H1 (cell line): ENCODE results near the gene TBCD. TPM values are rescaled to one million over a fixed set of nuclear protein-coding genes. Genes with fewer than 3 reads are reported as not detected.

ENCODE experiments used
- CTCF ChIA-PET: fragments of 300-600 bp; sonication (Branson Sonifier 250); formaldehyde crosslinking; loops from one replicate; lab custom pipeline; 2021; ENCODE audit not compliant: partially characterized antibody; lab: Charles Lee
- POLR2A ChIA-PET: fragments of 300-600 bp; sonication (Branson Sonifier 250); formaldehyde crosslinking; loops from one replicate; lab custom pipeline; 2021; ENCODE audit warnings: inconsistent platforms; ENCODE audit not compliant: partially characterized antibody; lab: Charles Lee
- DNase-seq, 2 experiments: peaks; one replicate each; pipeline versions ENCODE4 v3.0.0 to v3.0.0-alpha.2; 2010 to 2022; ENCODE audit warnings: low spot score in 2 of 2, low read depth in 1 of 2, mixed read lengths in 1 of 2
- FAIRE-seq: peaks from 2 replicates; lab custom pipeline; 2011; peaks lifted over from hg19 to GRCh38; lab: Jason Lieb, UNC
- H2AFZ ChIP-seq: 2 replicates; pipeline ENCODE4 v1.8.1; 2012; ENCODE audit warnings: low read length, inconsistent platforms
- H2AK5ac ChIP-seq: 2 replicates; pipeline ENCODE4 v1.6.1; 2013; ENCODE audit warnings: low read depth, low read length
- H2BK120ac ChIP-seq: replicated peaks from 2 replicates; pipeline ENCODE3; 2013; ENCODE audit warnings: low read depth, low read length, inconsistent platforms
- H2BK12ac ChIP-seq: 2 replicates; pipeline ENCODE4 v1.6.1; 2013; ENCODE audit warnings: low read depth, low read length
- H2BK15ac ChIP-seq: 2 replicates; pipeline ENCODE4 v1.6.1; 2013; ENCODE audit warnings: low read length
- H2BK20ac ChIP-seq: 2 replicates; pipeline ENCODE4 v1.6.1; 2013; ENCODE audit warnings: low read length
- H2BK5ac ChIP-seq: 2 replicates; pipeline ENCODE4 v1.6.1; 2013; ENCODE audit warnings: low read depth, low read length
- H3K14ac ChIP-seq: 2 replicates; pipeline ENCODE4 v1.6.1; 2013; ENCODE audit warnings: inconsistent platforms; ENCODE audit not compliant: insufficient read length
- H3K18ac ChIP-seq: 2 replicates; pipeline ENCODE4 v1.6.1; 2013; ENCODE audit warnings: low read length; ENCODE audit errors: extremely low read depth
- H3K23ac ChIP-seq: 2 replicates; pipeline ENCODE4 v1.6.1; 2013; ENCODE audit warnings: inconsistent platforms; ENCODE audit not compliant: insufficient read length
- H3K23me2 ChIP-seq: 2 replicates; pipeline ENCODE4 v1.6.1; 2013; ENCODE audit warnings: low read depth, low read length
- H3K27ac ChIP-seq: 2 replicates; pipeline ENCODE4 v1.6.1; 2011; ENCODE audit warnings: low read depth, low read length, inconsistent platforms
- H3K27me3 ChIP-seq, 4 experiments: replicated peaks in 1 of 4; 1 replicate in 1 of 4; 2 replicates in 3 of 4; pipeline versions ENCODE4 v1.6.1 to v1.8.1; 2011 to 2013; ENCODE audit warnings: low read length in 3 of 4, mild to moderate bottlenecking in 3 of 4, inconsistent platforms in 2 of 4, mixed read lengths in 2 of 4, moderate library complexity in 1 of 4; ENCODE audit not compliant: control insufficient read depth in 3 of 4, insufficient read depth in 3 of 4; ENCODE audit errors: extremely low read depth in 1 of 4
- H3K36me3 ChIP-seq, 4 experiments: 2 replicates each; pipeline versions ENCODE4 v1.6.1 to v1.8.1; 2011 to 2013; ENCODE audit warnings: mild to moderate bottlenecking in 4 of 4, low read length in 3 of 4, moderate library complexity in 2 of 4, control low read depth in 1 of 4, inconsistent platforms in 1 of 4; ENCODE audit not compliant: insufficient read depth in 4 of 4, control insufficient read depth in 2 of 4
- H3K4ac ChIP-seq: replicated peaks from 2 replicates; pipeline ENCODE3; 2013; ENCODE audit warnings: low read length, low read depth, mixed read lengths, inconsistent platforms; ENCODE audit not compliant: insufficient read length
- H3K4me1 ChIP-seq, 4 experiments: replicated peaks in 1 of 4; 1 replicate in 1 of 4; 2 replicates in 3 of 4; pipeline versions ENCODE4 v1.6.1 to v1.8.1; 2011 to 2013; ENCODE audit warnings: low read length in 3 of 4, inconsistent platforms in 2 of 4, mixed read lengths in 1 of 4; ENCODE audit not compliant: insufficient read depth in 4 of 4, control insufficient read depth in 3 of 4
- H3K4me2 ChIP-seq, 2 experiments: 2 replicates each; pipeline versions ENCODE4 v1.6.1 to v1.8.1; 2011 to 2013; ENCODE audit warnings: low read depth in 2 of 2, low read length in 2 of 2, control low read depth in 1 of 2, inconsistent platforms in 1 of 2, mild to moderate bottlenecking in 1 of 2; ENCODE audit not compliant: insufficient read depth in 1 of 2
- H3K4me3 ChIP-seq, 4 experiments: fragments of 200-600, 300-600 bp in 1 of 4; sonication (generic), shearing (Covaris generic), sonication (Bioruptor Twin) in 1 of 4; 2 replicates each; pipeline versions ENCODE4 v1.5.1 to v1.8.1; 2011 to 2016; ENCODE audit warnings: low read length in 4 of 4, low read depth in 3 of 4, control low read depth in 2 of 4, inconsistent platforms in 2 of 4, mild to moderate bottlenecking in 2 of 4, mixed read lengths in 1 of 4, moderate library complexity in 1 of 4; ENCODE audit not compliant: insufficient read depth in 2 of 4; ENCODE audit errors: extremely low read depth in 1 of 4
- H3K56ac ChIP-seq: replicated peaks from 2 replicates; pipeline ENCODE3; 2013; ENCODE audit warnings: low read depth, mild to moderate bottlenecking, mixed read lengths, low read length, inconsistent platforms; ENCODE audit not compliant: insufficient read length
- H3K79me1 ChIP-seq: 2 replicates; pipeline ENCODE4 v1.6.1; 2013; ENCODE audit warnings: low read depth, low read length, control low read depth
- H3K79me2 ChIP-seq, 2 experiments: 2 replicates each; pipeline versions ENCODE4 v1.6.1 to v1.8.1; 2012 to 2013; ENCODE audit warnings: low read length in 2 of 2, mild to moderate bottlenecking in 2 of 2, inconsistent platforms in 1 of 2; ENCODE audit not compliant: insufficient read depth in 2 of 2, control insufficient read depth in 1 of 2
- H3K9ac ChIP-seq, 4 experiments: replicated peaks in 1 of 4; 1 replicate in 1 of 4; 2 replicates in 3 of 4; pipeline versions ENCODE4 v1.6.1 to v1.8.1; 2011 to 2013; ENCODE audit warnings: low read depth in 3 of 4, low read length in 3 of 4, control low read depth in 2 of 4, mild to moderate bottlenecking in 2 of 4, moderate library complexity in 2 of 4, inconsistent platforms in 1 of 4; ENCODE audit errors: extremely low read depth in 1 of 4
- H3K9me3 ChIP-seq, 2 experiments: 2 replicates each; pipeline versions ENCODE4 v1.6.1 to v1.8.1; 2012 to 2013; ENCODE audit warnings: mild to moderate bottlenecking in 2 of 2, moderate library complexity in 2 of 2, control low read depth in 1 of 2, inconsistent platforms in 1 of 2, low read depth in 1 of 2, low read length in 1 of 2, mixed read lengths in 1 of 2; ENCODE audit not compliant: insufficient read depth in 2 of 2
- H4K20me1 ChIP-seq, 2 experiments: replicated peaks in 1 of 2; 2 replicates each; pipeline versions ENCODE3 to v1.8.1; 2011 to 2013; ENCODE audit warnings: inconsistent platforms in 2 of 2, low read length in 2 of 2, mild to moderate bottlenecking in 1 of 2; ENCODE audit not compliant: insufficient read depth in 2 of 2, control insufficient read depth in 1 of 2
- H4K5ac ChIP-seq: 2 replicates; pipeline ENCODE4 v1.6.1; 2013; ENCODE audit warnings: low read length, low read depth, mixed read lengths, inconsistent platforms; ENCODE audit not compliant: insufficient read length
- H4K8ac ChIP-seq: 2 replicates; pipeline ENCODE4 v1.8.0; 2013; ENCODE audit warnings: mild to moderate bottlenecking, moderate library complexity, low read length, inconsistent platforms; ENCODE audit not compliant: insufficient read depth; ENCODE audit errors: extremely low read depth
- H4K91ac ChIP-seq: replicated peaks from 2 replicates; pipeline ENCODE3; 2013; ENCODE audit warnings: low read length, mixed read lengths, inconsistent platforms; ENCODE audit not compliant: insufficient read length
- ASH2L ChIP-seq: fragments of 200-600, 300-600 bp; sonication (generic); IDR thresholded peaks from one replicate; pipeline ENCODE4 v1.7.1; 2017; ENCODE audit warnings: low read length
- ATF3 ChIP-seq: IDR thresholded peaks from 2 replicates; pipeline ENCODE4 v1.6.1; 2011; ENCODE audit warnings: low read depth, mild to moderate bottlenecking, low read length; ENCODE audit not compliant: insufficient read depth
- BACH1 ChIP-seq: IDR thresholded peaks from 2 replicates; pipeline ENCODE4 v1.6.1; 2012; ENCODE audit warnings: low read length, improper control_type of control experiment
- EGR1 ChIP-seq: IDR thresholded peaks from 2 replicates; pipeline ENCODE4 v1.6.1; 2011; ENCODE audit warnings: low read depth, low read length, borderline replicate concordance
- GABPA ChIP-seq: IDR thresholded peaks from 2 replicates; pipeline ENCODE4 v1.6.1; 2011; ENCODE audit warnings: mild to moderate bottlenecking, low read length, moderate library complexity, borderline replicate concordance; ENCODE audit not compliant: insufficient read depth
- GTF2F1 ChIP-seq: IDR thresholded peaks from 2 replicates; pipeline ENCODE4 v1.6.1; 2012; ENCODE audit warnings: low read depth, low read length, improper control_type of control experiment, borderline replicate concordance
- JUN ChIP-seq: IDR thresholded peaks from 2 replicates; pipeline ENCODE4 v1.6.1; 2011; ENCODE audit warnings: low read depth, mild to moderate bottlenecking, improper control_type of control experiment, low read length
- SIX5 ChIP-seq: IDR thresholded peaks from 2 replicates; pipeline ENCODE4 v1.6.1; 2011; ENCODE audit warnings: mild to moderate bottlenecking, low read depth, low read length
- TAF1 ChIP-seq: IDR thresholded peaks from 2 replicates; pipeline ENCODE4 v1.6.1; 2011; ENCODE audit warnings: mild to moderate bottlenecking, low read depth, low read length
- TEAD4 ChIP-seq: IDR thresholded peaks from 2 replicates; pipeline ENCODE4 v1.6.1; 2012; ENCODE audit warnings: low read depth, low read length, inconsistent platforms, mixed read lengths
- ZNF274 ChIP-seq: IDR thresholded peaks from 2 replicates; pipeline ENCODE4 v1.7.0; 2012; ENCODE audit warnings: low read length, borderline replicate concordance; ENCODE audit errors: extremely low read depth
- WGBS, 2 experiments: shearing (Covaris generic) in 1 of 2; methylation state at CpG; one replicate each; pipeline versions ENCODE4 v1.1.6 to v1.1.7; 2013 to 2015; ENCODE audit warnings: low lambda C conversion rate in 2 of 2, mixed read lengths in 2 of 2, inconsistent platforms in 1 of 2, low coverage in 1 of 2, missing lambda C conversion rate in 1 of 2; ENCODE audit not compliant: insufficient replicate concordance in 2 of 2, insufficient coverage in 1 of 2, insufficient read length in 1 of 2; ENCODE audit errors: extremely low coverage in 1 of 2, missing lambda C conversion rate in 1 of 2; 5-methylcytosine and 5-hydroxymethylcytosine counted together
- polyA plus RNA-seq, 7 experiments: library from polyadenylated mRNA; depleted of rRNA in 3 of 7; stranded (reverse) in 5 of 7; unstranded in 2 of 7; fragments of >200 nt in 5 of 7; fragments of 200-250 nt in 2 of 7; gene quantifications; 1 replicate in 5 of 7; 2 replicates in 1 of 7; 4 replicates in 1 of 7; pipeline versions ENCODE4 v1.2.1 to v1.2.3, GENCODE V29; 2011 to 2013; ENCODE audit warnings: missing spikeins in 2 of 7, mixed read lengths in 2 of 7
- total RNA-seq: library from RNA; stranded (reverse); fragmentation: NEBNext Ultra II Directional; extraction: Animal tissue kit (Norgen Biotek cat#: 25700); gene quantifications from 2 replicates; pipeline ENCODE4 v1.2.1, GENCODE V29; 2021
- TF ChIP-seq, protein P1 (sequence below): IDR thresholded peaks from 2 replicates; pipeline ENCODE4 v1.6.1; 2011; ENCODE audit warnings: low read length, improper control_type of control experiment

TBCD gene
- total and polyA plus RNA-seq, 2 of the 8 experiments (the other 6 are each of a cell fraction or from before 2014, with no cell fraction given) = 118 to 162 TPM

- no peak overlapping the region for H3K18ac ChIP-seq
- 96% methylated on average over 6 of the region's 15 CpGs; no CpG with 5 or more reads in 1 of the 2 experiments for WGBS, 2 experiments
- H2BK20ac ChIP-seq = no peak overlapping the region
- H3K27me3 ChIP-seq = no peaks in the 10 kb centered on the region
- H2BK15ac ChIP-seq = no peak overlapping the region
- H3K79me2 ChIP-seq = peaks cover 0 to 35% of the 10 kb centered on the region in 2 experiments; a peak in 2 of 4 replicates
- peaks cover 15% of the 10 kb centered on the region for H3K79me1 ChIP-seq
- FAIRE-seq = no peak
- no peak overlapping the region for H3K9ac ChIP-seq
- H2AFZ ChIP-seq = no peak overlapping the region
- POLR2A ChIA-PET = no interaction called here
- H4K5ac ChIP-seq = no peak overlapping the region
- H3K23me2 ChIP-seq = no peaks in the 10 kb centered on the region; the same call in 1 of the 2 replicates
- H2BK120ac ChIP-seq = no peak overlapping the region
- no peak overlapping the region for H2AK5ac ChIP-seq
- peaks cover 2 to 33% (median 24%) of the 10 kb centered on the region in 4 experiments; a peak in 6 of 8 replicates for H3K36me3 ChIP-seq
- H3K9me3 ChIP-seq = peaks cover 16 to 19% of the 10 kb centered on the region in 2 experiments
- no peak overlapping the region for H3K23ac ChIP-seq
- no peak for DNase-seq
- peaks cover 1 to 3% of the 10 kb centered on the region in 2 experiments for H4K20me1 ChIP-seq
- H3K4ac ChIP-seq = no peak overlapping the region
- no peak overlapping the region for H3K4me3 ChIP-seq
- H2BK5ac ChIP-seq = no peak overlapping the region
- no peak overlapping the region for H3K14ac ChIP-seq
- no peak overlapping the region for H3K4me2 ChIP-seq
- no peak overlapping the region for H3K27ac ChIP-seq
- CTCF ChIA-PET = no interaction called here
- H4K91ac ChIP-seq = no peak overlapping the region
- no peak overlapping the region for H4K8ac ChIP-seq
- no peak for TF ChIP-seq SIX5
- no peak for TF ChIP-seq TAF1
- TF ChIP-seq ZNF274 = no peak
- TF ChIP-seq, protein P1, sequence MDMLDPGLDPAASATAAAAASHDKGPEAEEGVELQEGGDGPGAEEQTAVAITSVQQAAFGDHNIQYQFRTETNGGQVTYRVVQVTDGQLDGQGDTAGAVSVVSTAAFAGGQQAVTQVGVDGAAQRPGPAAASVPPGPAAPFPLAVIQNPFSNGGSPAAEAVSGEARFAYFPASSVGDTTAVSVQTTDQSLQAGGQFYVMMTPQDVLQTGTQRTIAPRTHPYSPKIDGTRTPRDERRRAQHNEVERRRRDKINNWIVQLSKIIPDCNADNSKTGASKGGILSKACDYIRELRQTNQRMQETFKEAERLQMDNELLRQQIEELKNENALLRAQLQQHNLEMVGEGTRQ = no peak
- TF ChIP-seq GABPA = no peak
- TF ChIP-seq EGR1 = no peak
- no peak for TF ChIP-seq TEAD4
- no peak for TF ChIP-seq ATF3
- no peak for TF ChIP-seq JUN
- TF ChIP-seq ASH2L = no peak
- no peak for TF ChIP-seq GTF2F1
- TF ChIP-seq BACH1 = no peak
- no peak overlapping the region for H2BK12ac ChIP-seq
- H3K4me1 ChIP-seq = no peaks in the 10 kb centered on the region; a peak in 1 of 7 replicates
- no peak overlapping the region for H3K56ac ChIP-seq
Observed at GRCh38 chr17:82800885-82801284, 49.0 kb downstream of the TBCD start.
